Ovary (tissue), 9 donors: ENCODE measurements around the gene NCR3LG1. TPM values are rescaled to one million over a fixed set of nuclear protein-coding genes. Genes with fewer than 3 reads are reported as not detected.

Experiments
- DNase-seq, 5 donors: peaks; one replicate each; pipeline ENCODE4 v3.0.0-alpha.2; 2019 to 2020
- H3K27ac ChIP-seq, 2 donors: fragments of 200-600 bp; one replicate each; pipeline versions ENCODE4 v1.5.1 to v1.8.0; 2019 to 2022
- H3K27me3 ChIP-seq: fragments of 200-600 bp; one replicate; pipeline ENCODE4 v1.8.0; 2022
- H3K36me3 ChIP-seq: fragments of 200-600 bp; sonication (generic); one replicate; pipeline ENCODE4 v1.5.1; 2019
- H3K4me1 ChIP-seq: one replicate; pipeline ENCODE4 v1.8.1; 2013; ENCODE audit warnings: mild to moderate bottlenecking, moderate library complexity; ENCODE audit not compliant: insufficient read depth
- H3K4me3 ChIP-seq: fragments of 200-600 bp; sonication (generic); one replicate; pipeline ENCODE4 v1.5.1; 2017
- H3K9me3 ChIP-seq, 2 donors: fragments of 200-600 bp in 1 of 2; sonication (generic) in 1 of 2; one replicate each; pipeline versions ENCODE4 v1.5.1 to v1.8.1; 2013 to 2019; ENCODE audit warnings: mild to moderate bottlenecking in 1 of 2, moderate library complexity in 1 of 2
- CTCF ChIP-seq, 3 donors: fragments of 450-650 bp in 2 of 3; fragments of 200-600 bp in 1 of 3; IDR thresholded peaks; one replicate each; pipeline versions ENCODE4 v1.5.1 to v1.8.0; 2016 to 2022; ENCODE audit warnings: antibody characterized with exemption in 3 of 3, mild to moderate bottlenecking in 1 of 3
- EP300 ChIP-seq: sonication (generic); formaldehyde crosslinking; IDR thresholded peaks from one replicate; pipeline ENCODE4 v1.6.1; 2017; ENCODE audit warnings: antibody characterized with exemption
- POLR2A ChIP-seq: fragments of 450-650 bp; IDR thresholded peaks from one replicate; pipeline ENCODE4 v1.6.1; 2017; ENCODE audit warnings: antibody characterized with exemption, mild to moderate bottlenecking, moderate library complexity
- WGBS, 3 donors: extraction: QIAGEN DNeasy Blood & Tissue Kit in 1 of 3; methylation state at CpG; one replicate each; pipeline versions ENCODE4 v1.1.5 to v1.1.7; 2013 to 2017; 5-methylcytosine and 5-hydroxymethylcytosine counted together
- intact Hi-C, 4 donors: fragments of 100-400 bp; cut with DNase I; formaldehyde crosslinking; loops; one replicate each; pipeline versions ENCODE4 v1.11.0 to v1.15.1; 2022 to 2023
- polyA plus RNA-seq, 2 donors: library from polyadenylated mRNA; stranded (reverse); fragments of 200-250 nt in 1 of 2; fragments of 350-450 nt in 1 of 2; fragmentation: Illumina TruSeq in 1 of 2; extraction: RNeasy Lipid Tissue Mini Kit (QIAGEN cat#74804) in 1 of 2; gene quantifications; one replicate each; pipeline ENCODE4 v1.2.3, GENCODE V29; 2013 to 2014
- total RNA-seq, 7 donors: library from RNA; depleted of rRNA in 2 of 7; stranded (reverse); fragments of >200 nt in 2 of 7; fragmentation: NEBNext Ultra II Directional in 3 of 7; extraction: Animal tissue kit (Norgen Biotek cat#: 25700) in 3 of 7; gene quantifications; one replicate each; pipeline versions ENCODE4 v1.1.0 to v1.2.4, GENCODE V29; 2016 to 2023
- donor health status: DM: no; HTN: no; CAD: no; lungs with moderate emphysema.
- donor health status: DM: no; HTN: no; CAD: no.
- donor health status: Bipolar disorder and iron deficiency.
- donor health status: DM: yes; HTN: yes; CAD: no.
- donor health status: DM: no; HTN: no; CAD: no.
- donor health status: DM: yes; HTN: yes; CAD: no.

Gene NCR3LG1
- total and polyA plus RNA-seq, 9 donors, result 0.75 to 7.7 (median 3.5) TPM

GRCh38 chr11:17399236-17399635, 47.6 kb downstream of the NCR3LG1 start:
- no peaks in the 10 kb centered on the region for H3K27me3 ChIP-seq
- TF ChIP-seq EP300 (no peak), POLR2A (no peak), CTCF (IDR thresholded peaks at IDR 0.05) (no peak)
- no peak for DNase-seq
- no peak overlapping the region for H3K4me3 ChIP-seq
- no peak overlapping the region for H3K27ac ChIP-seq
- H3K36me3 ChIP-seq, result no peaks in the 10 kb centered on the region
- H3K9me3 ChIP-seq, result no peaks in the 10 kb centered on the region
- H3K4me1 ChIP-seq, result no peaks in the 10 kb centered on the region
- intact Hi-C loops, result no loop called here

GRCh38 chr11:17400048-17400775, 48.6 kb downstream of the NCR3LG1 start:
- TF ChIP-seq CTCF (IDR thresholded peaks at IDR 0.05), result no peak
- TF ChIP-seq EP300, result no peak
- no peak for TF ChIP-seq POLR2A
- H3K4me1 ChIP-seq, result no peaks in the 10 kb centered on the region
- no peak for DNase-seq
- no peak overlapping the region for H3K27ac ChIP-seq
- WGBS, 3 donors, result 72 to 82% (median 73%) methylated on average over 19 of the region's 19 CpGs
- no peaks in the 10 kb centered on the region for H3K27me3 ChIP-seq
- H3K9me3 ChIP-seq, result no peaks in the 10 kb centered on the region
- H3K36me3 ChIP-seq, result no peaks in the 10 kb centered on the region
- intact Hi-C loops, result no loop called here
- no peak overlapping the region for H3K4me3 ChIP-seq

- Histone ChIP-seq H3K36me3 (no peaks in the 10 kb centered on the region), H3K4me1 (no peaks in the 10 kb centered on the region), H3K4me3 (no peak overlapping the region), H3K27me3 (no peaks in the 10 kb centered on the region), H3K9me3 (no peaks in the 10 kb centered on the region), H3K27ac (no peak overlapping the region)
- WGBS, 3 donors, result 78 to 90% (median 83%) methylated on average over 2 of the region's 2 CpGs
- intact Hi-C loops, result no loop called here
- no peak for TF ChIP-seq POLR2A
- TF ChIP-seq EP300, result no peak
- TF ChIP-seq CTCF (IDR thresholded peaks at IDR 0.05), result no peak
- DNase-seq, result no peak
These were observed 49.7 kb downstream of the NCR3LG1 start for GRCh38 chr11:17401316-17401715.

- Histone ChIP-seq H3K27me3 (no peaks in the 10 kb centered on the region), H3K9me3 (no peaks in the 10 kb centered on the region), H3K27ac (no peak overlapping the region), H3K36me3 (no peaks in the 10 kb centered on the region), H3K4me1 (no peaks in the 10 kb centered on the region), H3K4me3 (no peak overlapping the region)
- TF ChIP-seq EP300, result no peak
- no peak for TF ChIP-seq CTCF (IDR thresholded peaks at IDR 0.05)
- no peak for TF ChIP-seq POLR2A
- WGBS, 3 donors, result 82 to 90% (median 87%) methylated on average over 8 of the region's 8 CpGs
- no peak for DNase-seq
- intact Hi-C loops, result no loop called here
These were observed 50.2 kb downstream of the NCR3LG1 start for GRCh38 chr11:17401841-17402240.
